NCI-H1694 treated with DMSO at 0.1 percent for 48 hours (cell line): ENCODE results near the gene CDK16.
A peak's percentile ranks its signal among the peaks of the same experiment; 100 is the strongest.

ENCODE experiments used
- DNase-seq: peaks from one replicate; lab custom pipeline; 2025; lab: John Stamatoyannopoulos, UW

Gene CDK16

GRCh38 chrX:47209508-47210238, 8.8 kb upstream of the CDK16 start:
- DNase-seq, result no peak

GRCh38 chrX:47210661-47211425, 7.6 kb upstream of the CDK16 start:
- DNase-seq, result no peak

GRCh38 chrX:47212381-47213293, 5.8 kb upstream of the CDK16 start:
- DNase-seq, result no peak

GRCh38 chrX:47214435-47215077, 3.9 kb upstream of the CDK16 start:
- DNase-seq, result no peak

GRCh38 chrX:47215291-47215900, 3.1 kb upstream of the CDK16 start:
- DNase-seq, result no peak

GRCh38 chrX:47216393-47216925, 2.0 kb upstream of the CDK16 start:
- no peak for DNase-seq

- DNase-seq, result no peak
Measured at GRCh38 chrX:47217121-47217851, 1.2 kb upstream of the CDK16 start.

- peak; percentile 98 for DNase-seq
Measured at GRCh38 chrX:47217852-47218279, 615 bp upstream of the CDK16 start.

- no peak for DNase-seq
Measured at GRCh38 chrX:47218920-47219815, 687 bp downstream of the CDK16 start.

GRCh38 chrX:47221756-47222155, 3.3 kb downstream of the CDK16 start:
- no peak for DNase-seq

GRCh38 chrX:47222751-47223350, 4.4 kb downstream of the CDK16 start:
- no peak for DNase-seq

- DNase-seq, result no peak
Measured at GRCh38 chrX:47223476-47224250, 5.2 kb downstream of the CDK16 start.

GRCh38 chrX:47224266-47224895, 5.9 kb downstream of the CDK16 start:
- no peak for DNase-seq

- no peak for DNase-seq
Measured at GRCh38 chrX:47224896-47225290, 6.4 kb downstream of the CDK16 start.

- DNase-seq, result no peak
Measured at GRCh38 chrX:47226071-47226470, 7.6 kb downstream of the CDK16 start.

- DNase-seq, result no peak
Measured at GRCh38 chrX:47226531-47227333, 8.3 kb downstream of the CDK16 start.

GRCh38 chrX:47227334-47227583, 8.8 kb downstream of the CDK16 start:
- DNase-seq, result no peak
